G401 (cell line): Measurements from ENCODE around the gene IQCN. TPM values are rescaled to one million over a fixed set of nuclear protein-coding genes. Genes with fewer than 3 reads are reported as not detected.

ENCODE experiments used
- DNase-seq: peaks from one replicate; pipeline ENCODE4 v3.0.0-alpha.2; 2015; ENCODE audit warnings: low spot score
- in situ Hi-C: cut with HindIII; loops from 2 replicates; pipeline ENCODE4 v1.10.0; 2016; ENCODE audit warnings: low sequenced_read_pairs, mixed read lengths
- total RNA-seq: library from RNA; depleted of rRNA; stranded (reverse); fragments of >200 nt; shearing (Covaris generic); gene quantifications from 2 replicates; pipeline ENCODE4 v1.2.3, GENCODE V29; 2014

IQCN gene
- total RNA-seq, 1 experiment from 2014 or later: 0.47 TPM

DNA sequence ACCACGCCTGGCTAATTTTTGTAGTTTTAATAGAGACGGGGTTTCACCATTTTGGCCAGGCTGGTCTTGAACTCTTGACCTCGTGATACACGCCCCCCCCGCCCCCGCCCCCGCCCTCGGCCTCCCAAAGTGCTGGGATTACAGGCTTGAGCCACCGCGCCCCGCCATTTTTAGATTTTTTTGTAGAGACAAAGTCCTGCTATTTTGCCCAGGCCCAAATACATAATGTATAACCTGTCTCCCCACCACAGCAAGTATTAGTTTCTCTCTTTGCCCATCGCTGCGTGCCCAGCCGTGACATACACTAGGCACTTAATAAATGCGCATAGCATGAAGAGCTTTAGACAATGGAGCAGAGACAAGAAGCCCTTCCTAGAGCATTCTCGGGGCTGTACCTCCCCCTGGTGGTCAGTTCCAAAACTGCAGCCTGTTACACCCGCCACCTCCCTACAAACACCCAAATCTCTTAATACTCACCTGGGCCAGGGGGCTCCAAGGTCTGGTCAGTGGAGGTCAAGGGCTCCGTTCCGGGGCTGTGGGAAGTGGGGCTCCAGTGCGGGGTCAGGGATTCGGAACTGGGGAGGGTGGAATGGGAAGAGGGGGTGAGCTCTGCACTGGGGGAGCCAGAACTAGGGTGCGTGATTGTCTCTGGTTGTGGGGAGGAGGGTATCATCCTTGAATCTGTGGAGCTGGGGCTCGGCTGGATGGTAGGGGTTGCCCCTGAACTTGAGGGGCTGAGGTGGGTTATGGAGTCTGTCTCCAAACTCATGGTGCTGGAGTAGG, 22.5 kb downstream of the IQCN start:
- DNase-seq: peak; percentile 82
- in situ Hi-C loops: no loop called here

- in situ Hi-C loops: no loop called here
- no peak for DNase-seq
Measured at GRCh38 chr19:18249834-18250233, 24.4 kb downstream of the IQCN start.

DNA sequence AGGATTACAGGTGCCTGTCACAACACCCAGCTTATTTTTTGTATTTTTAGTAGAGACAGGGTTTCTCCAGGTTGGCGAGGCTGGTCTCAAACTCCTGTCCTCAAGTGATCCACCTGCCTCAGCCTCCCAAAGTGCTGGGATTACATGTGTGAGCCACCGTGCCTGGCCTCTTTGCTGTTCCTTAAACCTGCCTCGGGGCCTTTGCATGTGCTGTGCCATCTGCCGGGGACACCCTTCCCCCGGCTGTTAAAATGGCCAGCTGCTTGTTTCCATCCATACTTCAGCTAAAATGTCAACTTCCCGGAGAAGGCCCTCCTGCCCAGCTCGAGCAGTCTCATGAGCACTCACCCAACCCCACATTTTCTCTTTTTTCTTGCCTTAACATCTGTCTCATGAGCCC, 29.0 kb downstream of the IQCN start:
- no peak for DNase-seq
- in situ Hi-C loops: no loop called here

DNA sequence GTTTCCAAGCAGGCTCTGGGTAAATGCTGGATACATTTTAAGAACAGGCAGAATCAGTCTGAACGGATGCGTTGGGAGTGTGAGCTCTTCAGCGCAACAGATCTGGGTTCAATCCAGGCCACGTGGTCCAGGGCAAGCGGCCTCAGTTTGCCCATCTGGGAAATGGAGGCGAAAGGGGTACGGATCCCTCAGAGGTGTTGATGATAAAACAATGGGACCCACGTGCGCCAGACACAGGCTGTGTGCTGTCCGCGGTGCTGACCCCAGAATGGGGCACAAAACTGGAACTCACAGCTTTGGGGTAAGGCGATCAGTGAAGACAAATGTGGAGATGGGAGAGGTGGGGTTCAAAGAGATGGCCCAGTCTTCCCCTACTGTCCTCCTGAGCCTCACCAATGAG, 34.9 kb downstream of the IQCN start:
- in situ Hi-C loops: no loop called here
- DNase-seq: no peak

DNA sequence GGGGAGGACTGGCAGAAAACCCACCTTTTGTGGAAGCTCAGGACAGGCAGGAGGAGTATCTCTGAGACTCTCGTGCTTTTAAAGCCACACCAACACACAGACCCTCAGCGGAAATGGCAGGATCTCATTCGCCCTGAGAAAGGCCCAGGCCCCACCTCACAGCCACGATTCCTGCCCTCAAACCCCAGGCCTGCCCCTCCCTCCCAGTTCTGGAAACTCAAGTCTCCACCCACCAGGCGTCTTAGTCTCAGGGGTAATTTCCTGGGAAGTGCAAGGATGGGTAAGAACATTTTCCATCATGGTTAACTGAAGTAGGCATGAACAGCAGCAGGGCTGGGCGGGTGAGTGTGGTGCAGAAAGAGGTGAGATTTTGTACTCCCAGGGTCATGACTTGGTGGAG, 40.1 kb downstream of the IQCN start:
- in situ Hi-C loops: no loop called here
- no peak for DNase-seq

DNA sequence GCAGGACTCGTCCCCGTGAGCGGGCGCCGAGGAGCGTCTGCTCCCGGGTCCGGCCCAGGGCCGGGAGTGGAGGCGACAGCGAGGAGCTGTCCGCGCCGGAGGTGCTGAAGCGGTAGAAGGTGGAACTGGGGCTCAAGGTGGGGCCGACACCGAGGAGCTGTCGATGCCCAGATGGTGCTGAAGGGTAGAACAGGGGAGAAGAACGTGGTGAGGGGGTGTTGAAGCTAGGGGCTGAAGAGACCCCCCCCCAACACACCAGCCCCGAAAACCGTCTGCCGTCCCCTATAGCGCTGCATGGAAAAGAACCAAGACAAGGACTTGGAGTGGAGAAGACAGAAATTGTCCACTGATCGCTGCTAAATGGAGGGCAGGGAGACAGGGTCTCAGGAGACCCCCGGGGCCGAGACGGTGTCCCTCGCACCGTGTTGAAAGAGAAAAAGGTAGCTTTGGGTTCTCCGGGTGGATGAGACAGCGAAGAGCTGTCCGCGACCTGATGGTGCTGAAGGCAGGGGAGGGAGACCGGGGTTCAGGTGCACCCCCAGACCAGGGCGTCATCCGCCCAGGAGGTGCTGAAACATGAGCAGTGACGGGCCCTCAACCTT, 40.9 kb downstream of the IQCN start:
- peak; percentile 29 for DNase-seq
- in situ Hi-C loops: no loop called here

- peak; percentile 46 for DNase-seq
- in situ Hi-C loops: no loop called here
Measured at GRCh38 chr19:18232540-18233223, 41.6 kb downstream of the IQCN start.

DNA sequence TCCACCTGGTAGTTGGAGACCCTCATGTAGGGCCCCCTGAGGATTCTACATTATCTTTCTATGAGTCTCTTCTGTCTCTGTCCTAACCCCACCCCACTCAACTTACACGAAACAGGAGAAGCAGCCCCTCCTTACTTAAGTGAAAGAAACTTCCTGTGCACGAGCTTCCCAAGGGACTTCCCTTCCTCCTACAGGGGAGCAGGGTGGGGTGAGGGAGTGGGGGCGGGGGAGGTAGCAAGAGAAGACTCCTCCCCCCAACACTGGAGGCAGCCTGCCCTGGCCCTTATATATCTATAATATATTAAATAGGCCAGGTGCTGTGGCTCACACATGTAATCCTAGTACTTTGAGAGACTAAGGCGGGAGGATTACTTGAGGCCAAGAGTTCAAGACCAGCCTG, 42.5 kb downstream of the IQCN start:
- in situ Hi-C loops: no loop called here
- DNase-seq: peak; percentile 46

GRCh38 chr19:18230941-18231734, 43.1 kb downstream of the IQCN start:
- no peak for DNase-seq

GRCh38 chr19:18229915-18230314, 44.3 kb downstream of the IQCN start:
- in situ Hi-C loops: no loop called here
- no peak for DNase-seq

More at GRCh38 chr19:18230941-18231734, 43.1 kb downstream of the IQCN start:
- in situ Hi-C loops: no loop called here

DNA sequence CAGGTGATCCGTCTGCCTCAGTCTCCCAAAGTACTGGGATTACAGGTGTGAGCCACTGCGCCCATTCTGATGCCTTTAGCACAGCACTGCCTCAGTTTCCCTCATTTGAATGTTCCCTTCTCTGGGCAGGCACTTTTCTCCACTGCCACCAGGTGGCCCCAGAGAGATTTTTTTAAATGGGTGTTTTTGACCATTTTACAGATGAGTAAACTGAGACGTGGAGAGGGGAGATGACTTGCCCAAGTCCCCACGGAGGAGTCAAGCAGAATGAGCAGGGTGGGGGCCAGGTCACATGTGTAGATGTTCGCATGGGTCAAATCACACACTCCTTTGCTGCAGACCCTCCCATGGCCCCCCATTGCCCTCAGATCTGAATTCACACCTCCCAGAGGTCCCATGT, 44.8 kb downstream of the IQCN start:
- in situ Hi-C loops: no loop called here
- DNase-seq: no peak

GRCh38 chr19:18227781-18228271, 46.4 kb downstream of the IQCN start:
- no peak for DNase-seq
- in situ Hi-C loops: no loop called here

DNA sequence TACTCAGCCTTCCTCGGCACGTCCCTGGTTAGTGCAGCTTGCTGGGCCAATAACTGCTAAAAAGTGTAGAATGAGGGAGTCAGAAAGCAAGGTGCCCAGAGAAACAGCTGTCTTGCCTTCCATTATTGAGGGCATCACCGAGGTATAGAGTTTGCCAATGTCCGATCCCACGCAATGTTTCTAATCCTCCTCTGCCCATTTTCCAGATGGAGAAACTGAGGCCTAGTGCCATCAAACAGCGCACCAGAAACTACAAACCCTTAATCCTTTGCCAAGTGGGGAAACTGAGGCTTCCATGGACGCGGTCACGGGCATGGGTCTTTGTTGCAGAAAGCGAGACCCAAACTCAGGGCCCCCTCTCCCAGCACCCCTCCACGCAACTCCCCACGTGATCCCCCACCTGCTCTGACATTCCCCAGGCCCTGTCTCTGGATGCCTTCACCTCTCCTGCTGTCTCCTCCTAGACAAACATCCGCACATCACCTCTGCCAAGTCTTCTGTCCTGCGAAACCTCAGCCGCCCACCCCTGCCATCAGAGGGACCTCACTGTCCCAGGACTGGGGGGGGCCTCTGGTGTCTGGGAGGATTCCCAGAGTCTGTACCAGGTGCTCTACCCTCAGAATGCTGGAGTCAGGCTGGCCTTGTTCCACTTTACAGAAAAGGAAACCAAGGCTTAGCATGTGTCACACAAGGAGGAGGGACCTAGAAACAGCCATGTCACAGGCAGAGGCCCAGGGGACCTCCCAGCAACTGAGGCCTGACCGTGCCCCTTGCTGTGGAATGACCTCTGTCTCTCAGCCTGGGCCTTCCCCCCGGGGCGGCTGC, 47.1 kb downstream of the IQCN start:
- in situ Hi-C loops: no loop called here
- DNase-seq: no peak

DNA sequence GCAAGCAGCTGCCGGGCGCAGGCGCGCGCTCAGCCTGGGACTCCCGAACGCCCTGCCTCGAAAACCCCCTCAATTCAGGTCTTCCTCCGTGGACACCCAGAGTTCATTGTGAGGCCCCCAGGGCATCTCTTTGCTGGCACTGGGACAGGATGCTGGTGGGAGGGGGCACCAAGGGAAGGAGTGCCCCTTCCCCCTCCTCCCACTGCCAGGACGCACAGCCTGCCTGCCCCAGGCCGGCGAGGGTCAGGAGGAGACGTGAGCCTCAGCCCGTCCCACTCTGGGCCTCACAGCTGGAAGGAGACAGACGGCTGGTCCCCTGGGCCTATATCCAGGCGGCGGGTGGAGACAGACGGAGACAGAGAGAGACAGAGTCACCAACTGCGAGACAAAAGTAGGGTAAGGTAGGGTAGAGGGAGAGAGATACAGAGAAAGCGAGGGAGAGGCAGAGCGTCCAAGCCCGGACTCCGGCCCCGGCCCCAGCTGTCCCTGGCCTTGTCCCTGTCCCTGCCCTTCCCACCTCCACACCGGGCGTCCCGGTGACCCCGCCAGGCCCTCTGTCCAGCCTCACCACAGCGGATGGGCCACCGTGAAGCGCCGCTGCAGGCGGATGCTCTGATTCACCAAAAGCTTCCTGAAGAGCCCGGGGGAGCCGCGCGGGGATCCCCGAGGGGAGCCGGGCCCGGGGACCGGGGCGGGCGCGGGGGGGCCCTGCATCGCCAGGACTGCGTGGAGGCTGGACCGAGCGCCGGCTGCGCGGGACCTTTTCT, 48.4 kb downstream of the IQCN start, which contains the start of gene PDE4C:
TSS of gene PDE4C (minus strand) at position 737 of the 767 bp plus-strand sequence. CDS start at position 714, 23 bp downstream.
- in situ Hi-C loops: no loop called here
- DNase-seq: no peak

GRCh38 chr19:18225355-18225701, 48.9 kb downstream of the IQCN start:
- no peak for DNase-seq
- in situ Hi-C loops: no loop called here

- peak; percentile 91 for DNase-seq
- in situ Hi-C loops: no loop called here
Measured at GRCh38 chr19:18224525-18225354, 49.5 kb downstream of the IQCN start.

GRCh38 chr19:18223860-18224524, 50.3 kb downstream of the IQCN start:
- in situ Hi-C loops: no loop called here
- peak; percentile 56 for DNase-seq
